DOHH2 (cell line): ENCODE measurements around the gene LRRC43.

Experiments used
- H3F3A ChIP-seq: fragments of 200-600 bp; sonication (generic), shearing (Covaris generic); 2 replicates; pipeline ENCODE4 v1.6.0; 2016; ENCODE audit warnings: antibody characterized with exemption, mild to moderate bottlenecking; ENCODE audit not compliant: control insufficient read depth, insufficient read depth
- H3K27ac ChIP-seq: fragments of 200-600 bp; sonication (generic); 2 replicates; pipeline ENCODE4 v1.5.1; 2014; ENCODE audit warnings: low read depth, mild to moderate bottlenecking, low read length, moderate library complexity
- H3K27me3 ChIP-seq: fragments of 200-600 bp; sonication (generic); 2 replicates; pipeline ENCODE4 v1.6.1; 2014; ENCODE audit warnings: mild to moderate bottlenecking, low read length, mixed read lengths; ENCODE audit not compliant: control insufficient read depth
- H3K36me3 ChIP-seq: fragments of 200-600 bp; sonication (generic); 2 replicates; pipeline ENCODE4 v1.6.1; 2014; ENCODE audit warnings: mild to moderate bottlenecking, low read length, moderate library complexity, mixed read lengths; ENCODE audit not compliant: control insufficient read depth
- H3K4me1 ChIP-seq: fragments of 200-600 bp; sonication (generic); 2 replicates; pipeline ENCODE4 v1.6.1; 2014; ENCODE audit warnings: mild to moderate bottlenecking, low read length, mixed read lengths; ENCODE audit not compliant: control insufficient read depth
- H3K4me2 ChIP-seq: fragments of 200-600 bp; sonication (generic); 2 replicates; pipeline ENCODE4 v1.6.0; 2014; ENCODE audit warnings: mild to moderate bottlenecking, low read length, moderate library complexity
- H3K4me3 ChIP-seq: fragments of 200-600 bp; sonication (generic); 2 replicates; pipeline ENCODE4 v1.5.1; 2014; ENCODE audit warnings: mild to moderate bottlenecking, low read length, mixed read lengths
- H3K79me2 ChIP-seq: fragments of 200-600 bp; sonication (generic); 2 replicates; pipeline ENCODE4 v1.6.1; 2014; ENCODE audit warnings: mild to moderate bottlenecking, low read length, mixed read lengths; ENCODE audit not compliant: control insufficient read depth
- H3K9me2 ChIP-seq: fragments of 200-600 bp; sonication (generic); replicated peaks from 2 replicates; pipeline ENCODE4 v1.6.1; 2014; ENCODE audit warnings: mild to moderate bottlenecking, low read length, mixed read lengths; ENCODE audit not compliant: control insufficient read depth
- H3K9me3 ChIP-seq: fragments of 200-600 bp; sonication (generic); 2 replicates; pipeline ENCODE4 v1.6.1; 2014; ENCODE audit warnings: antibody characterized with exemption, low read length, mixed read lengths; ENCODE audit not compliant: control insufficient read depth, insufficient read depth
- H4K20me1 ChIP-seq: fragments of 200-600 bp; sonication (generic); 2 replicates; pipeline ENCODE4 v1.6.0; 2014; ENCODE audit warnings: low read depth, mild to moderate bottlenecking, antibody characterized with exemption, low read length, moderate library complexity; ENCODE audit not compliant: control insufficient read depth, insufficient read depth
- CTCF ChIP-seq: fragments of 200-600 bp; sonication (generic); IDR thresholded peaks from one replicate; pipeline ENCODE4 v1.5.1; 2014; ENCODE audit warnings: antibody characterized with exemption, mild to moderate bottlenecking, low read depth, low read length; ENCODE audit not compliant: poor library complexity, severe bottlenecking
- EZH2phosphoT487 ChIP-seq: fragments of 200-600 bp; sonication (generic); IDR thresholded peaks from 2 replicates; pipeline ENCODE4 v1.6.1; 2017; ENCODE audit warnings: borderline replicate concordance, mild to moderate bottlenecking, antibody characterized with exemption, low read length, moderate library complexity, mixed read lengths

LRRC43 gene

DNA sequence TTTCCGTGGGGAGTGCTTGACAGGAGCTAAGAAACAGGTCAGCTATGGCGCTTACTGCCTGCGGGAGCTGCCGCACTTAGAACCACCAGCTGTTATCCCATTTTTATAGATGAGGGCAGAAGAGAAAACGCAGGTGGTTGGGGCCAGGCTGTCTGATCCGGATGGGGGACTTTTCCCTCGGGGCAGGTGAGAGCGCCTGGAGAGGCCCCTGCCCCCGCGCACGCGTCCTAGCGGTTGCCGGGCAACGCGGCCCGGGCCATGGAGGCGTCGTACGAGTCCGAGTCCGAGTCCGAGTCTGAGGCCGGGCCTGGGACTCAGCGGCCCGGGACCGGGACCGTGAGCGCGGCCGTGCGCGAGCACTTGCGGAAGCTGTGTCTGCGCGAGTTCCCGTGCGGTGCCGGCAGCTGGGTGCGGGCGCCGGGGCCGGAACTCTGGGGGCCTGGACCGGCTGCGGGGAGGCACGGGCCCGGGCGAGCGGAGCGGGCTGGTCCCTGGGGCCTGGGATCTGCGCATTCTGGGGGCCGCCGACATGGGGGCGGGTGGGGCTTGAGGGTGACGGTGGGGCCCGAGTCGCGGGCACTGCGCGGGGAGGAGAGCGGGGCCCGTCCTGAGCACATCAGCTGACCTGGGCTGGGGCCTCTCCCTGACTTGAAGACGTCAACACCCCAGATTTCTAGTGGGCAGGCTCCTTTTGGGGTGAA is at the start of gene LRRC43:
TSS of gene LRRC43 (plus strand) at position 237 of the 701 bp plus-strand sequence. CDS start at position 259, 22 bp downstream.
- Histone ChIP-seq H3K27ac (no peak within 1 kb of the TSS), H3K9me3 (no peaks in the 10 kb centered on the region), H3K79me2 (no peaks in the 10 kb centered on the region), H3F3A (no peaks in the 10 kb centered on the region), H3K27me3 (peaks cover 16% of the 10 kb centered on the region), H3K4me2 (peak within 1 kb of the TSS; percentile 52), H4K20me1 (no peaks in the 10 kb centered on the region), H3K36me3 (no peaks in the 10 kb centered on the region), H3K4me3 (peak within 1 kb of the TSS; percentile 27), H3K9me2 (no peaks in the 10 kb centered on the region), H3K4me1 (peaks cover 18% of the 10 kb centered on the region)
- TF ChIP-seq CTCF (no peak), EZH2phosphoT487 (no peak)

DNA sequence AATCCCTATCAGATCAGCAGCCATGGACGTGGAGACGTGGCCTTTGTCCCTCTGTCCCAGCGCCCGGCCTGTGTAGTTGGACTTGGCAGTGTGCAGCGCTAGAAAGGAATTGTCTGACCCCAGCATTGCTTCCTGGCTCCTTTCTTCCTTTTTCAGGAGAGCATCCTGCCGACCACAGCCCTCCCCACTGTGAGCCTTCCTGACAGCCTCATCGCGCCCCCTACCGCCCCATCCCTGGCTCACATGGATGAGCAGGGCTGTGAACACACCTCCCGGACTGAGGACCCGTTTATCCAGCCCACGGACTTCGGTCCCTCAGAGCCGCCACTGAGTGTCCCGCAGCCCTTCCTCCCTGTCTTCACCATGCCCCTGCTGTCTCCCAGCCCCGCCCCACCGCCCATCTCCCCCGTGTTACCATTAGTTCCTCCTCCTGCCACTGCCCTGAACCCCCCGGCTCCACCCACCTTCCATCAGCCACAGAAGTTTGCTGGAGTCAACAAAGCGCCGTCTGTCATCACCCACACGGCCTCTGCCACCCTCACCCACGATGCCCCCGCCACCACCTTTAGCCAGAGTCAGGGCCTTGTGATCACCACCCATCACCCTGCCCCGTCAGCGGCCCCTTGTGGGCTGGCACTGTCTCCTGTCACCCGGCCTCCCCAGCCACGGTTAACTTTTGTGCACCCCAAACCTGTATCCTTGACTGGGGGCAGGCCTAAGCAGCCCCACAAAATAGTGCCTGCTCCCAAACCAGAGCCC is 49.6 kb upstream of the LRRC43 start:
- Histone ChIP-seq H3K9me3 (no peaks in the 10 kb centered on the region), H3K4me2 (no peak overlapping the region), H3K36me3 (peaks cover 53% of the 10 kb centered on the region), H3K27ac (no peak overlapping the region), H3K79me2 (no peaks in the 10 kb centered on the region), H4K20me1 (no peaks in the 10 kb centered on the region), H3F3A (no peaks in the 10 kb centered on the region), H3K27me3 (no peaks in the 10 kb centered on the region), H3K4me1 (peaks cover 2% of the 10 kb centered on the region), H3K9me2 (no peaks in the 10 kb centered on the region), H3K4me3 (no peak overlapping the region)
- TF ChIP-seq EZH2phosphoT487 (no peak), CTCF (no peak)

GRCh38 chr12:122135437-122136031 is 47.4 kb upstream of the LRRC43 start:
- no peak overlapping the region for H3K27ac ChIP-seq

More at GRCh38 chr12:122135437-122136031, 47.4 kb upstream of the LRRC43 start:
- H3K9me3 ChIP-seq, result no peaks in the 10 kb centered on the region
- no peaks in the 10 kb centered on the region for H3K9me2 ChIP-seq
- no peaks in the 10 kb centered on the region for H3K79me2 ChIP-seq
- TF ChIP-seq EZH2phosphoT487 (no peak), CTCF (no peak)
- no peak overlapping the region for H3K4me3 ChIP-seq
- H3K4me2 ChIP-seq, result no peak overlapping the region
- H3F3A ChIP-seq, result no peaks in the 10 kb centered on the region
- no peaks in the 10 kb centered on the region for H4K20me1 ChIP-seq
- H3K4me1 ChIP-seq, result no peaks in the 10 kb centered on the region
- peaks cover 32% of the 10 kb centered on the region for H3K36me3 ChIP-seq
- no peaks in the 10 kb centered on the region for H3K27me3 ChIP-seq
